HFFc6 (cell line): ENCODE results near the gene DDX47. TPM values are rescaled to one million over a fixed set of nuclear protein-coding genes. Genes with fewer than 3 reads are reported as not detected.

Source experiments
- DNase-seq: peaks from one replicate; pipeline ENCODE4 v3.0.0-alpha.2; 2018
- H3K27ac Mint-ChIP-seq: 2 replicates; pipeline ENCODE4 v1.8.0; 2020; ENCODE audit warnings: mild to moderate bottlenecking, mixed read lengths
- H3K27me3 Mint-ChIP-seq: 2 replicates; pipeline ENCODE4 v1.8.0; 2021; ENCODE audit warnings: mild to moderate bottlenecking, moderate library complexity, mixed read lengths; ENCODE audit not compliant: insufficient read depth
- H3K36me3 Mint-ChIP-seq: 2 replicates; pipeline ENCODE4 v1.8.0; 2021; ENCODE audit warnings: low read depth, mixed read lengths
- H3K4me1 Mint-ChIP-seq: 2 replicates; pipeline ENCODE4 v1.8.0; 2020; ENCODE audit warnings: low read depth, mixed read lengths
- H3K4me3 Mint-ChIP-seq: 2 replicates; pipeline ENCODE4 v1.8.0; 2020; ENCODE audit warnings: mild to moderate bottlenecking, moderate library complexity, mixed read lengths
- H3K9me3 Mint-ChIP-seq: 2 replicates; pipeline ENCODE4 v1.8.0; 2020; ENCODE audit warnings: mild to moderate bottlenecking, mixed read lengths
- CTCF ChIP-seq: fragments of 200-600 bp; sonication (generic); IDR thresholded peaks from 2 replicates; pipeline ENCODE4 v1.5.0; 2021; ENCODE audit warnings: antibody characterized with exemption, mild to moderate bottlenecking
- total RNA-seq, 6 experiments: library from RNA; stranded (reverse); fragmentation: NEBNext Ultra II Directional; extraction: Animal tissue kit (Norgen Biotek cat#: 25700); gene quantifications; 2 replicates in 1 of 6; 3 replicates in 5 of 6; pipeline ENCODE4 v1.2.3, GENCODE V29; 2021

DDX47 gene
- total RNA-seq, 6 experiments from 2014 or later = 87.6 to 97.3 (median 94.2) TPM

GRCh38 chr12:12859690-12860089 lies 46.5 kb downstream of the DDX47 start:
- peak; percentile 56 for DNase-seq
- Mint-ChIP-seq H3K36me3 (peaks cover 53% of the 10 kb centered on the region), H3K27me3 (no peaks in the 10 kb centered on the region), H3K9me3 (no peaks in the 10 kb centered on the region), H3K4me3 (no peak overlapping the region), H3K27ac (no peak overlapping the region), H3K4me1 (peaks cover 14% of the 10 kb centered on the region)
- no peak for TF ChIP-seq CTCF

DNA sequence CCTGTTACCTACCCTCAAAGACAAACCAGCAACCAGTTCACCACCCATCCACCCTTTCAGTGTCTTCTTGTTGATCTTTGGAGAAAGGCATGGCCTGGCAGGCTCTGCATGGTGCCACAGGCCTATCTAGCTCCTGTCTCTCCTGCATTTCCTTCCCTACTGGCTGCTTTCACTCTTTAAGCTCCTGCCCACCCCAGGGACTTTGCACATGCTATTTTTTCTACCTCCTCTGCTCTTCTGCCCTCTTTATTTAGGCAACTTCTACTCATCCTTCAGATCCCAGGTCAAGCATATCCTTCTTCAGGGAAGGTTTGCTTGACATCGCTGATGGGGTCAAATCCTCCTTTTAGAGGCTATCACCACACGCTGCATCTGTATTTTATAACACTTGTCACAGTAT lies 51.1 kb downstream of the DDX47 start:
- Mint-ChIP-seq H3K4me3 (no peak overlapping the region), H3K27me3 (peaks cover 1% of the 10 kb centered on the region; the same call in 1 of the 2 replicates), H3K27ac (no peak overlapping the region), H3K9me3 (no peaks in the 10 kb centered on the region), H3K4me1 (peaks cover 28% of the 10 kb centered on the region), H3K36me3 (peaks cover 54% of the 10 kb centered on the region)
- no peak for DNase-seq
- TF ChIP-seq CTCF = no peak

DNA sequence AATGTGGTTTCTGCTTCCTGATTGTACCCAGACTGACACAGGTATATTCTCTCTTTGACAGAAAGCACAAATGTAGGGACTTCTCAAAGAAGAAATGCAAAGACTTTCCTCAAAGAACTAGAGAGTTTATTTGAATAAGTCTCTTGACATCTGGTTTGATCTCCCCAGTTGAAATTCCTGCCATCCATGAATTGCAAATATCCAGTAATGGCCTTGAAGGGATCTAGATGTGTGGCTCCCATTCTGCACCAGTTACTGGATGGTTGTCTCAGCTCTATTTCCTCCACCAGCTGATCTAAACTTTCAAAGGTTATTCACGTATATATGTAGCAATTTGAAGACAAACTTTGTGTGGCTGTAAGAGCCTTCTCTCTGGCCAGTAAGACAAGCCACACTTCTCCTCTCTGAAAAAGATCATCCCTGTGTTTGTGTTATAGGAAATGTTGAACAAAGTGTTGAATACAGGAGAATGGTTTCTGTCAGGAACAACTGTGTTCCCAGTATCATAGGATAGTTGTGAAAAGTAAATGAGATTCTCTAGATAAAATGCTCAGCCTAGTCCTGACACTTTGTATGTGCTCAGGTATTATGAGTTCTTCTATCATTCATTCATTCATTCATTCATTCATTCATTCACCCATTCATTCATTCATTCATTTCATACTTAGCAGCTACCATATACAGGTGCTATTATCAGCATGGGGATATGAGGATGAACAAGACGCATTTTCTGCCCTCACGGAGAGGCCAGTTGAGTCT lies 55.5 kb downstream of the DDX47 start:
- peaks cover 3% of the 10 kb centered on the region; the same call in 1 of the 2 replicates for H3K27me3 Mint-ChIP-seq
- H3K27ac Mint-ChIP-seq = peak overlapping the region; percentile 50
- DNase-seq = no peak
- H3K36me3 Mint-ChIP-seq = peaks cover 53% of the 10 kb centered on the region
- TF ChIP-seq CTCF = no peak
- H3K9me3 Mint-ChIP-seq = no peaks in the 10 kb centered on the region
- H3K4me1 Mint-ChIP-seq = peaks cover 57% of the 10 kb centered on the region
- no peak overlapping the region for H3K4me3 Mint-ChIP-seq

- peaks cover 3% of the 10 kb centered on the region; the same call in 1 of the 2 replicates for H3K27me3 Mint-ChIP-seq
- no peak for TF ChIP-seq CTCF
- peak overlapping the region; percentile 96 for H3K27ac Mint-ChIP-seq
- H3K4me1 Mint-ChIP-seq = peaks cover 73% of the 10 kb centered on the region
- no peaks in the 10 kb centered on the region for H3K9me3 Mint-ChIP-seq
- peak; percentile 99 for DNase-seq
- peaks cover 54% of the 10 kb centered on the region for H3K36me3 Mint-ChIP-seq
- peak overlapping the region; percentile 74 for H3K4me3 Mint-ChIP-seq
These were observed 57.3 kb downstream of the DDX47 start for GRCh38 chr12:12870465-12870864.

DNA sequence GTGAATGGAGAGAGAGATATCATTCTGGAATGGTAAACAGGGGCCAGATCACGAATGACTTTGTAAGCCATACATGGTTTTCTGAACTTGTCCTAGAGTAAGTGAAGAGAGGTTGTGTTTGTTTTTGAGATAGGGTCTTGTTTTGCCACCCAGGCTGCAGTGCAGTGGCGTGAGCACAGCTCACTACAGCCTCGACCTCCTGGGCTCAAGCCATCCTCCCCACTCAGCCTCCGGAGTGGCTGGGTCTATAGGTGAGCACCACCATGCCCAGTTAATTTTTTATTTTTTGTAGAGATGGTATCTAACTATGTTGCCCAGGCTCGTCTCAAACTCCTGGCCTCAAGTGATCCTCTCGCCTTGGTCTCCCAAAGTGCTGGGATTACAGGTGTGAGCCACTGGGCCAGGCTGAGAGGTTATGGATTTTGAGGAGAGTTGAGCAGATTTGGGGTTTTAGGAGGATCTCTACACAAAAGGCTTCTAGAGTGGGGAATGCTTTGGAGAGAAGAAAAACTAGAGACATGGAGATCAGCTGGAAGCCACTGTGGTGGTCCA lies 58.5 kb downstream of the DDX47 start:
- DNase-seq = no peak
- Mint-ChIP-seq H3K36me3 (peaks cover 56% of the 10 kb centered on the region), H3K9me3 (no peaks in the 10 kb centered on the region), H3K27ac (peak overlapping the region; percentile 96), H3K4me3 (peak overlapping the region; percentile 80), H3K4me1 (peaks cover 79% of the 10 kb centered on the region), H3K27me3 (peaks cover 2% of the 10 kb centered on the region; the same call in 1 of the 2 replicates)
- no peak; the same call in 1 of the 2 replicates for TF ChIP-seq CTCF
